ENCODE measurements around the gene EXOC4.
A peak's percentile ranks its signal among the peaks of the same experiment; 100 is the strongest.
"Not testable (repeated sequence)": the region's sequence is repeated elsewhere in the genome, so short reads cannot be mapped to it uniquely, and the experiment has no call there.

Gene EXOC4

GRCh38 chr7:133275446-133276095 lies 22.7 kb downstream of the EXOC4 start:
- DNase-seq (ENCODE audit: low read depth in 2 of 2), result peak; percentile 24 to 31

GRCh38 chr7:133278975-133279374 lies 26.1 kb downstream of the EXOC4 start:
- DNase-seq (ENCODE audit: low read depth in 2 of 2), result not testable (repeated sequence)

- no peak for DNase-seq (ENCODE audit: low read depth in 2 of 2)
Measured at GRCh38 chr7:133282094-133282493, 29.2 kb downstream of the EXOC4 start.

- DNase-seq (ENCODE audit: low read depth in 2 of 2), result no peak
Measured at GRCh38 chr7:133284092-133284491, 31.2 kb downstream of the EXOC4 start.

- DNase-seq (ENCODE audit: low read depth in 2 of 2), result no peak
Measured at GRCh38 chr7:133288970-133289369, 36.1 kb downstream of the EXOC4 start.

- no peak for DNase-seq (ENCODE audit: low read depth in 2 of 2)
Measured at GRCh38 chr7:133290041-133290440, 37.2 kb downstream of the EXOC4 start.

GRCh38 chr7:133290676-133291333 lies 37.9 kb downstream of the EXOC4 start:
- no peak for DNase-seq (ENCODE audit: low read depth in 2 of 2)

GRCh38 chr7:133292631-133293030 lies 39.8 kb downstream of the EXOC4 start:
- DNase-seq (ENCODE audit: low read depth in 2 of 2), result no peak

GRCh38 chr7:133293384-133294160 lies 40.7 kb downstream of the EXOC4 start:
- no peak for DNase-seq (ENCODE audit: low read depth in 2 of 2)

- no peak for DNase-seq (ENCODE audit: low read depth in 2 of 2)
Measured at GRCh38 chr7:133294234-133294633, 41.4 kb downstream of the EXOC4 start.

GRCh38 chr7:133295484-133295883 lies 42.6 kb downstream of the EXOC4 start:
- no peak for DNase-seq (ENCODE audit: low read depth in 2 of 2)

GRCh38 chr7:133297093-133297492 lies 44.2 kb downstream of the EXOC4 start:
- DNase-seq (ENCODE audit: low read depth in 2 of 2), result no peak

- no peak for DNase-seq (ENCODE audit: low read depth in 2 of 2)
Measured at GRCh38 chr7:133298080-133298479, 45.2 kb downstream of the EXOC4 start.

- no peak for DNase-seq (ENCODE audit: low read depth in 2 of 2)
Measured at GRCh38 chr7:133299676-133300075, 46.8 kb downstream of the EXOC4 start.

- no peak for DNase-seq (ENCODE audit: low read depth in 2 of 2)
Measured at GRCh38 chr7:133300088-133300487, 47.2 kb downstream of the EXOC4 start.

GRCh38 chr7:133300811-133301210 lies 47.9 kb downstream of the EXOC4 start:
- no peak for DNase-seq (ENCODE audit: low read depth in 2 of 2)

- no peak for DNase-seq (ENCODE audit: low read depth in 2 of 2)
Measured at GRCh38 chr7:133301444-133301843, 48.6 kb downstream of the EXOC4 start.

- DNase-seq (ENCODE audit: low read depth in 2 of 2), result no peak
Measured at GRCh38 chr7:133303372-133303771, 50.5 kb downstream of the EXOC4 start.

GRCh38 chr7:133303931-133304330 lies 51.1 kb downstream of the EXOC4 start:
- DNase-seq (ENCODE audit: low read depth in 2 of 2), result peak; percentile 5 to 15

- DNase-seq (ENCODE audit: low read depth in 2 of 2), result no peak
Measured at GRCh38 chr7:133309333-133309732, 56.5 kb downstream of the EXOC4 start.

GRCh38 chr7:133310232-133310862 lies 57.5 kb downstream of the EXOC4 start:
- no peak for DNase-seq (ENCODE audit: low read depth in 2 of 2)

GRCh38 chr7:133313575-133313974 lies 60.7 kb downstream of the EXOC4 start:
- no peak for DNase-seq (ENCODE audit: low read depth in 2 of 2)
